ENCODE results near the gene OR9G1.
"Not testable (repeated sequence)": the region's sequence is repeated elsewhere in the genome, so short reads cannot be mapped to it uniquely, and the experiment has no call there.

The OR9G1 gene

DNA sequence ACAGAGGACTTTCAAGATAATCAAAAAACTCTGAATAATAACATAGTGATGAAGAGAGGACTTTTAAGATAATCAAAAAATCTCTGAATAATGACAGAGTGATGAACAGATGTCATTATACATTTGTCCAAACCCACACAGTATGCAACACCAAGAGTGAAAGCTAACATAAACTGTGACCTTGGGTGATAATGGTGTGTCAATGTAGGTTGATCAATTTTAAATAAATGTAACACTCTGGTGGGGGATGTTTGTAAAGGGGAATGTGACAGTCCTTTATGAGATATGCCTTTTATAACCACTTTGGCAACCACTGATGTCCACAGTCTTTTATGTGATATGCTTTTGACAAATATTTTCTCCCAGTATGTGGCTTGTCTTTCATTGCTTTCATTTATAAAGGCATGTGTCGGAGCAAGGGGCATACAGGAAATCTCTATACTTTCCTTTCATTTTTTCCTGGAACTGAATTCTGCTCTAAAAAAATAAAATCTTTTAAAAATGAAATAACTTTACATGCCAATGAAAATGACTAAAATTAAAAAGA is 10.3 kb upstream of the OR9G1 start:
- Histone ChIP-seq H2AK5ac (ENCODE audit: low read length, severe bottlenecking) (no peak overlapping the region), H2AFZ (ENCODE audit: low read depth, low read length) (no peak overlapping the region), H3K79me1 (replicated peaks; ENCODE audit: low read length, poor library complexity, severe bottlenecking) (no peaks in the 10 kb centered on the region), H4K8ac (ENCODE audit: low read length) (no peak overlapping the region), H3K18ac (ENCODE audit: low read depth in 1 of 2, low read length in 2 of 2) (no peak overlapping the region), H3K4me2 (ENCODE audit: low read length, poor library complexity, severe bottlenecking) (no peak overlapping the region), H3K27me3 (ENCODE audit: control insufficient read depth in 1 of 2, insufficient read depth in 1 of 2, low read length in 2 of 2) (no peaks in the 10 kb centered on the region), H2BK5ac (ENCODE audit: low read depth, low read length, poor library complexity, severe bottlenecking) (no peak overlapping the region), H3K4me1 (ENCODE audit: control insufficient read depth, insufficient read depth, low read depth, low read length) (no peaks in the 10 kb centered on the region), H2BK120ac (ENCODE audit: low read depth, low read length) (no peak overlapping the region), H3K9me3 (ENCODE audit: control insufficient read depth, low read length) (no peaks in the 10 kb centered on the region), H3K23ac (ENCODE audit: low read length in 2 of 2) (no peak overlapping the region), H2BK15ac (ENCODE audit: low read depth, poor library complexity, severe bottlenecking) (no peak overlapping the region), H3K9ac (ENCODE audit: low read length) (no peak overlapping the region), H3K14ac (ENCODE audit: low read length in 2 of 2) (no peak overlapping the region), H2BK12ac (ENCODE audit: low read length in 2 of 2) (no peak overlapping the region), H3K27ac (ENCODE audit: low read length, poor library complexity, severe bottlenecking) (no peak overlapping the region), H3K4ac (ENCODE audit: low read depth in 1 of 2, low read length in 2 of 2) (no peak overlapping the region), H3K4me3 (ENCODE audit: insufficient read depth in 1 of 2, low read depth in 1 of 2, low read length in 2 of 2) (no peak overlapping the region), H4K91ac (ENCODE audit: low read length) (no peak overlapping the region), H3K36me3 (ENCODE audit: control insufficient read depth in 1 of 2, insufficient read depth in 2 of 2, low read depth in 1 of 2, low read length in 2 of 2) (no peaks in the 10 kb centered on the region)
- WGBS = no CpG with 5 or more reads among the region's 1 CpG
- DNase-seq = no peak

DNA sequence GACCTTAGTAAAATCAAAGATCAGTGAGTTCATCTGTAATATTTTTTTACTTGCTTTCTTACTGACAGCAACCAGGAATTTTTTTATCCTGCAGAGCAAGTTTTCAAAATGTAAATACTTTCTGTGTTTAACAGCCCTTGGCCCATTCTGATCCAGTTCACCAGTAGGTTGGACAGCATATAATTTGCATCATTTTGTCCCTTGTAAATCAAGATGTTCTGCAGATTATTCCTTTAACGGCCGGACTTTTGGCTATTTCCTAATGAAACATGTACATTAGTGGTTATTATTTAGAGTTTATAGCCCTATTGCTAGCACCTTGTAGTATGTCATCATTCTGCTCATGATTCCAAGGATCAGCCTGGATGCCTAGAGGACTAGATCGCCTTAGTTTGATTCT is 7.7 kb upstream of the OR9G1 start:
- H2AK5ac ChIP-seq (ENCODE audit: low read length, severe bottlenecking); H3K4me1 ChIP-seq (ENCODE audit: control insufficient read depth, insufficient read depth, low read depth, low read length); H2AFZ ChIP-seq (ENCODE audit: low read depth, low read length); H3K36me3 ChIP-seq (ENCODE audit: control insufficient read depth in 1 of 2, insufficient read depth in 2 of 2, low read depth in 1 of 2, low read length in 2 of 2); H2BK12ac ChIP-seq (ENCODE audit: low read length in 2 of 2); H3K79me1 ChIP-seq (replicated peaks; ENCODE audit: low read length, poor library complexity, severe bottlenecking); H3K4ac ChIP-seq (ENCODE audit: low read depth in 1 of 2, low read length in 2 of 2); H3K9ac ChIP-seq (ENCODE audit: low read length); H3K4me2 ChIP-seq (ENCODE audit: low read length, poor library complexity, severe bottlenecking); H3K27ac ChIP-seq (ENCODE audit: low read length, poor library complexity, severe bottlenecking); H3K27me3 ChIP-seq (ENCODE audit: control insufficient read depth in 1 of 2, insufficient read depth in 1 of 2, low read length in 2 of 2); DNase-seq; H4K8ac ChIP-seq (ENCODE audit: low read length); H4K91ac ChIP-seq (ENCODE audit: low read length); H2BK15ac ChIP-seq (ENCODE audit: low read depth, poor library complexity, severe bottlenecking); H2BK5ac ChIP-seq (ENCODE audit: low read depth, low read length, poor library complexity, severe bottlenecking); H2BK120ac ChIP-seq (ENCODE audit: low read depth, low read length); H3K18ac ChIP-seq (ENCODE audit: low read depth in 1 of 2, low read length in 2 of 2); H3K23ac ChIP-seq (ENCODE audit: low read length in 2 of 2); H3K14ac ChIP-seq (ENCODE audit: low read length in 2 of 2); H3K9me3 ChIP-seq (ENCODE audit: control insufficient read depth, low read length); H3K4me3 ChIP-seq (ENCODE audit: insufficient read depth in 1 of 2, low read depth in 1 of 2, low read length in 2 of 2): not testable (repeated sequence)
- WGBS = no CpG with 5 or more reads among the region's 3 CpGs

DNA sequence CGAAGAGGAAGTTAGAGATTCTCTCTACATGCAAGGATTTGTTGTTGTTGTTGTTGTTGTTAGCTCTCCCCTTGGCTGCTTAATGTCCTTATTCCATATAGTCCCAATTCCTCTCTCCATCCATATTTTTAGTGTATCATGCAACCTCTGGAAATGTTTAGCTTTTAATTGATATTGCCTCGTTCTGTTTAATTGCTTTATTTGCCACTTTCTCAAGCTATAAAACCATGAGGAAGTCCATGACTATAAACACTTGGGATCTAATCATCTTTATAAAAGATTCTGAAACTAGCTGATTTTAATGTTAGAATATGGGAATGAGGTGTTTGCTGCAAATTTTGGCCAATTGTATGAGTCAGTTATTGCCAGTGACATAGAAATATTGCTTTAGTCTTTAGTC is 5.5 kb upstream of the OR9G1 start:
- Histone ChIP-seq H2AK5ac (ENCODE audit: low read length, severe bottlenecking) (no peak overlapping the region), H4K8ac (ENCODE audit: low read length) (no peak overlapping the region), H3K4ac (ENCODE audit: low read depth in 1 of 2, low read length in 2 of 2) (no peak overlapping the region), H2BK12ac (ENCODE audit: low read length in 2 of 2) (no peak overlapping the region), H2AFZ (ENCODE audit: low read depth, low read length) (no peak overlapping the region), H3K9ac (ENCODE audit: low read length) (no peak overlapping the region), H3K4me1 (ENCODE audit: control insufficient read depth, insufficient read depth, low read depth, low read length) (no peaks in the 10 kb centered on the region), H2BK120ac (ENCODE audit: low read depth, low read length) (no peak overlapping the region), H3K14ac (ENCODE audit: low read length in 2 of 2) (no peak overlapping the region), H3K4me2 (ENCODE audit: low read length, poor library complexity, severe bottlenecking) (no peak overlapping the region), H3K27me3 (ENCODE audit: control insufficient read depth in 1 of 2, insufficient read depth in 1 of 2, low read length in 2 of 2) (no peaks in the 10 kb centered on the region), H3K79me1 (replicated peaks; ENCODE audit: low read length, poor library complexity, severe bottlenecking) (no peaks in the 10 kb centered on the region), H3K18ac (ENCODE audit: low read depth in 1 of 2, low read length in 2 of 2) (no peak overlapping the region), H3K27ac (ENCODE audit: low read length, poor library complexity, severe bottlenecking) (no peak overlapping the region), H2BK5ac (ENCODE audit: low read depth, low read length, poor library complexity, severe bottlenecking) (no peak overlapping the region), H3K23ac (ENCODE audit: low read length in 2 of 2) (no peak overlapping the region), H3K36me3 (ENCODE audit: control insufficient read depth in 1 of 2, insufficient read depth in 2 of 2, low read depth in 1 of 2, low read length in 2 of 2) (no peaks in the 10 kb centered on the region), H3K4me3 (ENCODE audit: insufficient read depth in 1 of 2, low read depth in 1 of 2, low read length in 2 of 2) (no peak overlapping the region), H4K91ac (ENCODE audit: low read length) (no peak overlapping the region), H2BK15ac (ENCODE audit: low read depth, poor library complexity, severe bottlenecking) (no peak overlapping the region), H3K9me3 (ENCODE audit: control insufficient read depth, low read length) (no peaks in the 10 kb centered on the region)
- no peak for DNase-seq
- no CpG with 5 or more reads among the region's 2 CpGs for WGBS

DNA sequence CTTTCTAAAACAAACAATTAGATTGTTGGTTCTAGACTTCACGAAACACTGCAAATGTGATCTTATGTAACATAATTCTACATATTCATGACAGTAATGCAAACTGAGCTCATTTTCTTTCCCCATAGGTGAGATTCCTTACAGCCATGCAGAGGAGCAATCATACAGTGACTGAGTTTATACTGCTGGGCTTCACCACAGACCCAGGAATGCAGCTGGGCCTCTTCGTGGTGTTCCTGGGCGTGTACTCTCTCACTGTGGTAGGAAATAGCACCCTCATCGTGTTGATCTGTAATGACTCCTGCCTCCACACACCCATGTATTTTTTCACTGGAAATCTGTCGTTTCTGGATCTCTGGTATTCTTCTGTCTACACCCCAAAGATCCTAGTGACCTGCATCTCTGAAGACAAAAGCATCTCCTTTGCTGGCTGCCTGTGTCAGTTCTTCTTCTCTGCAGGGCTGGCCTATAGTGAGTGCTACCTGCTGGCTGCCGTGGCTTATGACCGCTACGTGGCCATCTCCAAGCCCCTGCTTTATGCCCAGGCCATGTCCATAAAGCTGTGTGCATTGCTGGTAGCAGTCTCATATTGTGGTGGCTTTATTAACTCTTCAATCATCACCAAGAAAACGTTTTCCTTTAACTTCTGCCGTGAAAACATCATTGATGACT is 1.5 kb downstream of the OR9G1 start:
- no peak overlapping the region for H2BK120ac ChIP-seq (ENCODE audit: low read depth, low read length)
- H3K4me3 ChIP-seq (ENCODE audit: insufficient read depth in 1 of 2, low read depth in 1 of 2, low read length in 2 of 2) = no peak overlapping the region
- no peak overlapping the region for H3K4ac ChIP-seq (ENCODE audit: low read depth in 1 of 2, low read length in 2 of 2)
- no peaks in the 10 kb centered on the region for H3K36me3 ChIP-seq (ENCODE audit: control insufficient read depth in 1 of 2, insufficient read depth in 2 of 2, low read depth in 1 of 2, low read length in 2 of 2)
- H3K23ac ChIP-seq (ENCODE audit: low read length in 2 of 2) = no peak overlapping the region
- no peak overlapping the region for H2BK15ac ChIP-seq (ENCODE audit: low read depth, poor library complexity, severe bottlenecking)
- H3K9me3 ChIP-seq (ENCODE audit: control insufficient read depth, low read length) = no peaks in the 10 kb centered on the region
- H4K91ac ChIP-seq (ENCODE audit: low read length) = no peak overlapping the region
- H3K18ac ChIP-seq (ENCODE audit: low read depth in 1 of 2, low read length in 2 of 2) = no peak overlapping the region
- no peak for DNase-seq
- H4K8ac ChIP-seq (ENCODE audit: low read length) = no peak overlapping the region
- no peak overlapping the region for H2BK12ac ChIP-seq (ENCODE audit: low read length in 2 of 2)
- WGBS = 54% methylated on average over 10 of the region's 10 CpGs
- no peak overlapping the region for H3K27ac ChIP-seq (ENCODE audit: low read length, poor library complexity, severe bottlenecking)
- no peaks in the 10 kb centered on the region for H3K79me1 ChIP-seq (replicated peaks; ENCODE audit: low read length, poor library complexity, severe bottlenecking)
- H3K4me2 ChIP-seq (ENCODE audit: low read length, poor library complexity, severe bottlenecking) = no peak overlapping the region
- H3K4me1 ChIP-seq (ENCODE audit: control insufficient read depth, insufficient read depth, low read depth, low read length) = no peaks in the 10 kb centered on the region
- H2AFZ ChIP-seq (ENCODE audit: low read depth, low read length) = no peak overlapping the region
- H3K9ac ChIP-seq (ENCODE audit: low read length) = no peak overlapping the region
- no peak overlapping the region for H3K14ac ChIP-seq (ENCODE audit: low read length in 2 of 2)
- no peak overlapping the region for H2BK5ac ChIP-seq (ENCODE audit: low read depth, low read length, poor library complexity, severe bottlenecking)
- no peaks in the 10 kb centered on the region for H3K27me3 ChIP-seq (ENCODE audit: control insufficient read depth in 1 of 2, insufficient read depth in 1 of 2, low read length in 2 of 2)
- H2AK5ac ChIP-seq (ENCODE audit: low read length, severe bottlenecking) = no peak overlapping the region
